ENCODE data around the gene WT1. TPM values are rescaled to one million over a fixed set of nuclear protein-coding genes. Genes with fewer than 3 reads are reported as not detected.

WT1 gene
- total and polyA plus RNA-seq, 2 of the 13 experiments (the other 11 are each of a cell fraction or from before 2014, with no cell fraction given), result 0.15 to 0.31 TPM

DNA sequence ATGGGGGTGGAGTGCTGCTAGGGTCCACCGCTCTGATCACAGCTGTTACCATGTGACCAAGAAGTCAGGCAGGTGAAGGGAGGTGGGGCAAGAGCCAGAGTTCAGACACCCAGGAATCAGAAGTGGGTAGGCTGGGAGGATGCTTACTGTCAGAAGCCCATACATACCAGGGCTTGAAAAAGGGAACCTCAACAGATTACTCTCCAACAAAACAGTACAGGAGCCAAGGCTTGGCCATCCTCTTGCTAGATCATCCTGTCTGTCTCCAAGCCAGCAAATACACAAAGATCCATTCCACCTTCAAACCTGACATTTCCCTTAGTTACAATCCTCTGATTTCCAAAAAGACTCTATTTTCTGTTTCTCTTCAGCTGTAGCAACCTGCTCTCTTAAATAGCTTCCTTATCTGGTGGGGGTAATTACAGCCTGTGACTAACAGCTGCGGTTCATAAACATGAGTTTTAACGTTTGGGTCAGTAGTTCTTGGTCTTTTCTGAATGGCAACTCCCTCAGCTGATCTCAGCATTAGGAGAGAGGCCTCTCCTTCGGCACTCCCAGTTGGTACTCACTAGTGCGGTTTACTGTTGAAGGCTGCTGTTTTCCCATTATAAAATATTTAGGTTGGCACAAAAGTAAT lies 31.1 kb upstream of the WT1 start (continued):
- TF ChIP-seq, protein P1, sequence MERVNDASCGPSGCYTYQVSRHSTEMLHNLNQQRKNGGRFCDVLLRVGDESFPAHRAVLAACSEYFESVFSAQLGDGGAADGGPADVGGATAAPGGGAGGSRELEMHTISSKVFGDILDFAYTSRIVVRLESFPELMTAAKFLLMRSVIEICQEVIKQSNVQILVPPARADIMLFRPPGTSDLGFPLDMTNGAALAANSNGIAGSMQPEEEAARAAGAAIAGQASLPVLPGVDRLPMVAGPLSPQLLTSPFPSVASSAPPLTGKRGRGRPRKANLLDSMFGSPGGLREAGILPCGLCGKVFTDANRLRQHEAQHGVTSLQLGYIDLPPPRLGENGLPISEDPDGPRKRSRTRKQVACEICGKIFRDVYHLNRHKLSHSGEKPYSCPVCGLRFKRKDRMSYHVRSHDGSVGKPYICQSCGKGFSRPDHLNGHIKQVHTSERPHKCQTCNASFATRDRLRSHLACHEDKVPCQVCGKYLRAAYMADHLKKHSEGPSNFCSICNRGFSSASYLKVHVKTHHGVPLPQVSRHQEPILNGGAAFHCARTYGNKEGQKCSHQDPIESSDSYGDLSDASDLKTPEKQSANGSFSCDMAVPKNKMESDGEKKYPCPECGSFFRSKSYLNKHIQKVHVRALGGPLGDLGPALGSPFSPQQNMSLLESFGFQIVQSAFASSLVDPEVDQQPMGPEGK (CRISPR knock-in tag; IDR thresholded peaks at IDR 0.05), result no peak
- no peak for TF ChIP-seq ARNT2 (CRISPR knock-in tag; IDR thresholded peaks at IDR 0.05; ENCODE audit: low read depth)

DNA sequence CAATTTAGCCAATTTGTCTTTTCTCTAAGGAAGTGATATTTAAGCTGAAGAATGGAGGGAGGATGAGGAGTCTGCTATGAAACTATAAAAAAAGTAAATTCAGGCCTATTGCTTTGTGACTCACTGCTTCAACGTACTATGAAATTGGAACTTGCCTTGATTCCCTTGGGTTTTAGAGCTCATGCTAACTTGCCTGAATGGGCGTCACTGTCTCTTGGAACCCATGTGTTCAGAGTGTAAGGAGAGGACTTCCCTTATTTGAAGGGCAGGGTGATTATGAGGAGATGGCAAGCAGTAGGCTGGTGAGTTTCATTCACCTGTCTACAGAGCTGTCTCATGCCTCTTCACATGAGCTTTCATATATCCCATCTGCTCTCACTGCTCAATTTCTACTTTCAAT lies 28.7 kb upstream of the WT1 start:
- intact Hi-C loops (cut with micrococcal nuclease; ENCODE audit: unreplicated experiment), result no loop called here
- TF ChIP-seq ZFAT (CRISPR knock-in tag; conservative IDR thresholded peaks at IDR 0.05), result no peak
- no peak for TF ChIP-seq ZNF205 (CRISPR knock-in tag; IDR thresholded peaks at IDR 0.05)
- no peak for TF ChIP-seq NONO (IDR thresholded peaks at IDR 0.05)
- TF ChIP-seq NONO (CRISPR knock-in tag; conservative IDR thresholded peaks at IDR 0.05), result no peak
- TF ChIP-seq, protein P2, sequence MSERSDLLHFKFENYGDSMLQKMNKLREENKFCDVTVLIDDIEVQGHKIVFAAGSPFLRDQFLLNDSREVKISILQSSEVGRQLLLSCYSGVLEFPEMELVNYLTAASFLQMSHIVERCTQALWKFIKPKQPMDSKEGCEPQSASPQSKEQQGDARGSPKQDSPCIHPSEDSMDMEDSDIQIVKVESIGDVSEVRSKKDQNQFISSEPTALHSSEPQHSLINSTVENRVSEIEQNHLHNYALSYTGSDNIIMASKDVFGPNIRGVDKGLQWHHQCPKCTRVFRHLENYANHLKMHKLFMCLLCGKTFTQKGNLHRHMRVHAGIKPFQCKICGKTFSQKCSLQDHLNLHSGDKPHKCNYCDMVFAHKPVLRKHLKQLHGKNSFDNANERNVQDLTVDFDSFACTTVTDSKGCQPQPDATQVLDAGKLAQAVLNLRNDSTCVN (CRISPR knock-in tag; IDR thresholded peaks at IDR 0.05; ENCODE audit: borderline replicate concordance), result no peak
- no peak for TF ChIP-seq LCORL (IDR thresholded peaks at IDR 0.05)
- no peak for TF ChIP-seq LCORL (CRISPR knock-in tag; IDR thresholded peaks at IDR 0.05)
- TF ChIP-seq, protein P3, sequence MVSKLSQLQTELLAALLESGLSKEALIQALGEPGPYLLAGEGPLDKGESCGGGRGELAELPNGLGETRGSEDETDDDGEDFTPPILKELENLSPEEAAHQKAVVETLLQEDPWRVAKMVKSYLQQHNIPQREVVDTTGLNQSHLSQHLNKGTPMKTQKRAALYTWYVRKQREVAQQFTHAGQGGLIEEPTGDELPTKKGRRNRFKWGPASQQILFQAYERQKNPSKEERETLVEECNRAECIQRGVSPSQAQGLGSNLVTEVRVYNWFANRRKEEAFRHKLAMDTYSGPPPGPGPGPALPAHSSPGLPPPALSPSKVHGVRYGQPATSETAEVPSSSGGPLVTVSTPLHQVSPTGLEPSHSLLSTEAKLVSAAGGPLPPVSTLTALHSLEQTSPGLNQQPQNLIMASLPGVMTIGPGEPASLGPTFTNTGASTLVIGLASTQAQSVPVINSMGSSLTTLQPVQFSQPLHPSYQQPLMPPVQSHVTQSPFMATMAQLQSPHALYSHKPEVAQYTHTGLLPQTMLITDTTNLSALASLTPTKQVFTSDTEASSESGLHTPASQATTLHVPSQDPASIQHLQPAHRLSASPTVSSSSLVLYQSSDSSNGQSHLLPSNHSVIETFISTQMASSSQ (IDR thresholded peaks at IDR 0.05; ENCODE audit: low read depth), result no peak
- TF ChIP-seq, protein P3 (CRISPR knock-in tag; IDR thresholded peaks at IDR 0.05; ENCODE audit: borderline replicate concordance), result no peak
- TF ChIP-seq ZNF143 (CRISPR knock-in tag; IDR thresholded peaks at IDR 0.05), result no peak
- TF ChIP-seq HMG20B (CRISPR knock-in tag; conservative IDR thresholded peaks at IDR 0.05), result no peak
- TF ChIP-seq CREM (IDR thresholded peaks at IDR 0.05), result no peak
- no peak for TF ChIP-seq CREM (CRISPR knock-in tag; IDR thresholded peaks at IDR 0.05)
- no peak for TF ChIP-seq TP53 (CRISPR knock-in tag; conservative IDR thresholded peaks at IDR 0.05)

More for the DNA sequence above, 28.7 kb upstream of the WT1 start:
- ATAC-seq (no peak), FAIRE-seq (no peak), DNase-seq (ENCODE audit: low spot score) (no peak)
- no peaks in the 10 kb centered on the region for H3K9me3 ChIP-seq (ENCODE audit: low read length)
- H3K9ac ChIP-seq (ENCODE audit: insufficient read depth, low read depth, low read length), result no peak overlapping the region
- no peak overlapping the region for H3K27ac ChIP-seq (ENCODE audit: extremely low read length, insufficient read depth, low read length)
- 18% methylated on average over 2 of the region's 2 CpGs for WGBS (ENCODE audit: low lambda C conversion rate)
- no peak overlapping the region for H3K4me3 ChIP-seq (replicated peaks in 1 of 3; ENCODE audit: insufficient read depth in 1 of 3, low read depth in 2 of 3, low read length in 3 of 3)
- in situ Hi-C loops (cut with HindIII; ENCODE audit: extremely low pct_ligation_motif_present, low pct_unique_long_range_greater_than_20kb), result no loop called here
- ChIA-PET CTCF (ENCODE audit: low intra/inter-chr PET ratio, low total read pairs) (no interaction called here), POLR2A (no interaction called here)
- H3K4me2 ChIP-seq (ENCODE audit: low read depth, low read length), result no peak overlapping the region
- H3K27me3 ChIP-seq (ENCODE audit: control insufficient read depth in 1 of 2, insufficient read depth in 2 of 2, low read length in 2 of 2), result 0 out of 5 replicates have a peak, but pooled peaks cover 0 to 6% of the 10 kb centered on the region in 2 experiments
- no peaks in the 10 kb centered on the region for H3K4me1 ChIP-seq (ENCODE audit: insufficient read depth, low read length)
- H3K79me2 ChIP-seq (ENCODE audit: insufficient read depth, low read length), result no peaks in the 10 kb centered on the region
- no peak overlapping the region for H2AFZ ChIP-seq (ENCODE audit: low read length)
- no peaks in the 10 kb centered on the region for H4K20me1 ChIP-seq (ENCODE audit: insufficient read depth, low read length)
- no peaks in the 10 kb centered on the region for H3K36me3 ChIP-seq (replicated peaks in 1 of 2; ENCODE audit: control insufficient read depth in 1 of 2, insufficient read depth in 2 of 2, low read length in 2 of 2)
- BruUV-seq (replicated peaks), result no TSS peak

Data from HepG2 (cell line).